H7 (cell line): Measurements from ENCODE around the gene GLUD2. TPM values are rescaled to one million over a fixed set of nuclear protein-coding genes. Genes with fewer than 3 reads are reported as not detected.
"Not testable (repeated sequence)": the region's sequence is repeated elsewhere in the genome, so short reads cannot be mapped to it uniquely, and the experiment has no call there.

ENCODE experiments used
- DNase-seq: peaks from one replicate; pipeline ENCODE4 v3.0.0; 2012
- H3K27me3 ChIP-seq: 2 replicates; pipeline ENCODE4 v1.6.0; 2011; ENCODE audit warnings: mild to moderate bottlenecking, low read length; ENCODE audit not compliant: control insufficient read depth, insufficient read depth
- H3K36me3 ChIP-seq: replicated peaks from 2 replicates; pipeline ENCODE4 v1.5.1; 2011; ENCODE audit warnings: low read length; ENCODE audit not compliant: control insufficient read depth, insufficient read depth
- H3K4me3 ChIP-seq: 2 replicates; pipeline ENCODE4 v1.5.1; 2011; ENCODE audit warnings: low read depth, mild to moderate bottlenecking, control low read depth, low read length, moderate library complexity; ENCODE audit not compliant: insufficient read depth
- total RNA-seq: library from RNA; depleted of rRNA; stranded (reverse); fragments of >200 nt; shearing (Covaris generic); gene quantifications from 2 replicates; pipeline ENCODE4 v1.2.3, GENCODE V29; 2014; rRNA removed

Gene GLUD2
- total RNA-seq: 1.0 and 1.3 TPM in 2 replicates

DNA sequence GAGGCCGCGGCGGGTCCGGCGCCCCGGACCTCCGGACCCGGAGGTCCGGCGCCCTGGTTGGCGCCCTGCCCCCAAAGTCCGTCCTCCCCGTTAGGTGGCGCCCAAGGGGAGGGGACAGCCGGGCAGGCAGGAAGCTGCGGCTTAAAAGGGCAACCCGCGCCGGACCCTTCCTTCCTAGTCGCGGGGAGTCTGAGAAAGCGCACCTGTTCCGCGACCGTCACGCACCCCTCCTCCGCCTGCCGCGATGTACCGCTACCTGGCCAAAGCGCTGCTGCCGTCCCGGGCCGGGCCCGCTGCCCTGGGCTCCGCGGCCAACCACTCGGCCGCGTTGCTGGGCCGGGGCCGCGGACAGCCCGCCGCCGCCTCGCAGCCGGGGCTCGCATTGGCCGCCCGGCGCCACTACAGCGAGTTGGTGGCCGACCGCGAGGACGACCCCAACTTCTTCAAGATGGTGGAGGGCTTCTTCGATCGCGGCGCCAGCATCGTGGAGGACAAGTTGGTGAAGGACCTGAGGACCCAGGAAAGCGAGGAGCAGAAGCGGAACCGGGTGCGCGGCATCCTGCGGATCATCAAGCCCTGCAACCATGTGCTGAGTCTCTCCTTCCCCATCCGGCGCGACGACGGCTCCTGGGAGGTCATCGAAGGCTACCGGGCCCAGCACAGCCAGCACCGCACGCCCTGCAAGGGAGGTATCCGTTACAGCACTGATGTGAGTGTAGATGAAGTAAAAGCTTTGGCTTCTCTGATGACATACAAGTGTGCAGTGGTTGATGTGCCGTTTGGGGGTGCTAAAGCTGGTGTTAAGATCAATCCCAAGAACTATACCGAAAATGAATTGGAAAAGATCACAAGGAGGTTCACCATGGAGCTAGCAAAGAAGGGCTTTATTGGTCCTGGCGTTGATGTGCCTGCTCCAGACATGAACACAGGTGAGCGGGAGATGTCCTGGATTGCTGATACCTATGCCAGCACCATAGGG is at the start of gene GLUD2:
Gene GLUD2, plus strand, starts transcription at position 170 of the 979 bp plus-strand sequence. Its CDS starts 75 bp downstream, at position 245.
- Histone ChIP-seq H3K4me3 (peak within 1 kb of the TSS; percentile 32), H3K27me3 (peaks cover 12% of the 10 kb centered on the region)
- not testable (repeated sequence) for H3K36me3 ChIP-seq
- peak; percentile 78 for DNase-seq

DNA sequence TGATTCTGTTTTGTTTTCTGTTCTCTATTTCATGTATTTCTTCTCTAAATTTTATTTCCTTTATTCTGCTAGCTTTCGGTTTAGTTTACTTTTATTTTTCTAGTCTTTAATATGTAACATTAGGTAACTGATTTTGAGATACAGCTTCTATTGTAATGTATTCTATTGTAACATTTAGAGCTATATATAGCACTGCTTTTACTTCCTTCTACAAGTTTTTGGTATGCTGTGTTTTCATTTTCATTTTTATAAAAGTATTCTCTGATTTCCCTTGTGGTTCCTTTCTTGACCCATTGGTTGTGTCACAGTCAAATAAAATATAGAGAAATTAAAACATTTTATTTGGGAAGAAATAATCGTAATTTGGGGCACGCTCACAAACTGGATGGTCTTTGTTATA is 48.0 kb upstream of the GLUD2 start:
- H3K27me3 ChIP-seq: no peaks in the 10 kb centered on the region
- H3K36me3 ChIP-seq: no peaks in the 10 kb centered on the region
- DNase-seq: no peak
- H3K4me3 ChIP-seq: no peak overlapping the region

DNA sequence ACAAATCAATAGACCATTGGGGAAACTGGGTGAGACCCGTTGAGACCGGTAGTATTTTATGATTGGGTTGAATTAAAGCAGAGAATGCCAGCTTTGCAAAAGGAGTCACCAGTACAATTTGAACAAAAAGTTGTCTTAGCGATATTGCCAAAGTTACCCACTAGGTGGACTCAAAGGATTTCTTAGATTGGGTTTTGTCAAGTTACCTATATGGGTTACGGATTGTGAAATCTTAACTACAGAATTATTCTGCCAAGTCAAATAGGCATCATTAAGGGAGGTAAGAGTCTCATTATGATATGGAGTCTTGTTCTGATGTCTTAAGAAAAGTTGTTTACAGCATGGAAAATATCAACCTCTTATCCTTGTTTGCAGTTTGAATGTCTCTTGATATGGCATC is 46.8 kb upstream of the GLUD2 start:
- Histone ChIP-seq H3K4me3 (no peak overlapping the region), H3K36me3 (no peaks in the 10 kb centered on the region), H3K27me3 (no peaks in the 10 kb centered on the region)
- DNase-seq: peak; percentile 23

DNA sequence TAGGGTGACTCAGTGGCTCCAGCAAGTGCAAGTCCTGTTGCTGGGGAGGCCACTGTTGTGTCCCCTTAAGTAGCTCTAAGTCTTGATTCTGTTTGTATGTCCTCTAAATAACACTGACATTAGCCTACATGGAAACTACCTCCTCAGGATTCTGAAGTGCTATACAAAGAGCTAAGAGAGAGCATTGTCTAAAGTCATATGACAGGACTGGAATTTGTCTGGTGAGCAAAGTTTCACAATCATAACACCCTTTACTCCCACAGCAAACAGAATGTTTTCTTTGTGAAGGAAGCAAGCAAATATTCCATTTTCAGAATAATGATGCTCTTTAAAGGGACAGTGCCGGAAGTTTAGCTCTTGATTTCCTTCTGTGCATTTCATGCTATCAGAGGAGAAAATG is 38.5 kb upstream of the GLUD2 start:
- no peak for DNase-seq
- H3K27me3 ChIP-seq: no peaks in the 10 kb centered on the region
- H3K36me3 ChIP-seq: no peaks in the 10 kb centered on the region
- H3K4me3 ChIP-seq: no peak overlapping the region

DNA sequence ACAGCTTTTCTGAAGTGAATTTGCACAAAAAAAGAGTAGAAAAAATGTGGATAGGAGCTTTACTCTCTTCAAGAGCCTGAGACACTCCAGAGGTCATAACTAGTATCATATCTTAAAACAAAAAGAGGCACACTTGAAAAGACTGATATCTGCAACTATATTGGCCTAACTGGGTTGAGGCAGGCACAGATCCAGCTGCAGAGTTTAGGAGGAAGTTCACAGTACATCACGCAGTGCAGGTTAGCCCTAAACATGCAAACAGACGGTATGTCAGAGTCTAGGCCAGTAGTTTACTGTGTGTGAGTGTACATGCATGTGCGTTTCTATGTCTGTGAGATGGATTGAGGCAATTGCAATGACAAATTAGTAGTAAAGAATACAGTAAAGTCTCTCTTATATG is 37.6 kb upstream of the GLUD2 start:
- Histone ChIP-seq H3K4me3 (no peak overlapping the region), H3K27me3 (no peaks in the 10 kb centered on the region), H3K36me3 (no peaks in the 10 kb centered on the region)
- DNase-seq: no peak

DNA sequence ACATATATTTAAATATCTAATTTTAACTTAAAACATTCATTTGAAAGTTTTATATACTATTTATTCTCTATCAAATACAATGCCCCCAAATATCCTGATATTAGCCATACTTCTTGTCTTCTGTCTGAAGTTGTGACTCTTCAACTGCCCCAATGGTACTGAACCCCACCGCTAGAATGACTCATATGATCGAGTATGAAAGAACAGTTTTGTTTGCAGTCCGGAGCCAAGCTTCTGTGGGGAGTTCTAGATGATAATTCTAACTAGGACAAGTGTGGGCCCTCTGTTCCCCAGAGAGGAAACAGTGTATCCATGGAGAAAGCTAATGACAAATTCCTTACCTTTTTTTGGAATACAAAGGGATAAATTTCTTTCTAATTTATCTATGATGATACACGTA is 37.2 kb upstream of the GLUD2 start:
- H3K36me3 ChIP-seq: no peaks in the 10 kb centered on the region
- no peaks in the 10 kb centered on the region for H3K27me3 ChIP-seq
- no peak overlapping the region for H3K4me3 ChIP-seq
- DNase-seq: no peak

DNA sequence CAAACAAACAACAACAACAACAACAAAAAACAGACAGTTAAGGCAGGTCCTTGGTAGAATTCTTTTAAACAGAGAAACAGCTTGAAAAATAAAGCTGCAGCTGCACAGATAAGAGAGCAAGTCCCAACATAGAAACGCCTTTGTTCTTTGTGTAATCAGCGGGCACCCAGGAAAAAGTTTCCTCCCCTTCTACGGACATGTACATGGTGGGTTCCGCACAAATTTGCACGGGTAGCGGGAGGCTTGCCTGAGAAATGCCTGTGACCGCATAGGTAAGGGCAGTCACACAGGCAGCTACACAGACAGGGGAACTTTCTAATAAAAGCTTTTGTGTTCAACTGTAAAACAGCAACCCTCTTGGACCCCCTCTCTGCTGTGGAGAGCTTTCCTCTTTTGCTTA is 36.2 kb upstream of the GLUD2 start:
- H3K27me3 ChIP-seq: no peaks in the 10 kb centered on the region

DNA sequence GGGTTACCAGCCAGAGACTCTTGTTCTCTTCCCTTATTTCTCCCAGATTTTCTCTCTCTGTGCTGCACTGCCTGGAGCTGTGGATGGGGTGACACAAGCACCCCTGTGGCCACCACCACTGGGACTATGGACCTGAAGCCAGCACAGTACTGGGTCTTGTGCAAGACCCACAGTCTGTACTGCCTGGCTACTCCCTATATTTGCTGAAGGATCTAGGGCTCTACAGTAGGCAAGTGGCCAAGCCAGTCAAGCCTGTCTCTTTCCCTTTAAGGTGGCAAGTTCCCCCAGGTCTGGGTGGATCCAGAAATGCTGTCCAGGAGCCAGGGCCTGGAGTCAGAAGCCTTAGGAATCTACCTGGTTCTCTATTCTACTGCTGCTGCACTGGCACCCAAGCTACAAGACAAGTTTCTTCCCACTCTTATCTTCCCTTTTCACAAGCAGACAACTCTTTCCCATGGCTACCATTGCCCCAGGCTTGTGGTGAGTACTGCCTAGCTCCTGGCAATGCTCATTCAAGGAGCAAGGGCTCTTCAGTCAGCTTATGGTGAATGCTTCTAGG is 33.4 kb upstream of the GLUD2 start:
- Histone ChIP-seq H3K4me3 (no peak overlapping the region), H3K36me3 (no peaks in the 10 kb centered on the region), H3K27me3 (no peaks in the 10 kb centered on the region)
- DNase-seq: no peak

More for the DNA sequence above, 36.2 kb upstream of the GLUD2 start:
- Histone ChIP-seq H3K4me3 (no peak overlapping the region), H3K36me3 (no peaks in the 10 kb centered on the region)
- DNase-seq: no peak

DNA sequence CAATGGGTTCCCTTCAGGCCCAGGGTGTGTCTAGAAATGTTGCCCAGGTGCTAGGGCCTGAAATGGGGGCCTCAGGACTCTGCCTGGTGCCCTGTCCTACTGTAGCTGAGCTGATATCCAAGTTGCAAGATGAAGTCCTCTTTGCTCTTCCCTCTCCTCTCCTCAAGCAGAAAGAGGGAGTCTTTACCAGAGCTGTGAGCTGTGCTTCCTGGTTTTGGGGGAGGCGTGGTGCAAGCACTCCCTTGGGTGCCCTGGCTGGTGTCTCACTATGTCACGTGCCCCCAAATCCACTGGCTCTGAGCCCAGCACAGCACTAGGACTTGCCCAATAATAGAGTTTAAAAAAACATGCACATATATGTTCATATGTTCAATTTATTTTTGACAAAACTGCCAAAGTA is 32.6 kb upstream of the GLUD2 start:
- Histone ChIP-seq H3K36me3 (no peaks in the 10 kb centered on the region), H3K4me3 (no peak overlapping the region), H3K27me3 (no peaks in the 10 kb centered on the region)
- no peak for DNase-seq

DNA sequence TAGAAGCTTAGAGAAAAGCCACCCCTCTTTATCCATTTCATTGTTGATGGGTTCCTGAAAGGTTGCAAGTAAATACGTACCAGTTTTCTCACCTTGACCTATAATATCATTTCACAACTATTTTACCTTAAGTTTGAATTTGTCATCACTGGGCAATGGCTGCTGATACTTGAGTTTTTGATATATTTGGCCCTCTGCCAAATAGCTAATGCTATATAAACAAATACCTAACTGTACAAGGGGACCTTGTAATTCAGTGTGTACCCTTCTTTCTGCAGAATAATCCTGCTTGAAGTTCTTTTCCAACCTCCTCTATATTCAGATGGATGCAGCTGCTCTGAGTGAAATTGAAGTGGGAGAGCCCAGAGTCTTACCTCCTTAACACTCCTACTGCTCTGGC is 19.0 kb upstream of the GLUD2 start:
- no peak for DNase-seq
- Histone ChIP-seq H3K36me3 (no peaks in the 10 kb centered on the region), H3K4me3 (no peak overlapping the region), H3K27me3 (no peaks in the 10 kb centered on the region)

DNA sequence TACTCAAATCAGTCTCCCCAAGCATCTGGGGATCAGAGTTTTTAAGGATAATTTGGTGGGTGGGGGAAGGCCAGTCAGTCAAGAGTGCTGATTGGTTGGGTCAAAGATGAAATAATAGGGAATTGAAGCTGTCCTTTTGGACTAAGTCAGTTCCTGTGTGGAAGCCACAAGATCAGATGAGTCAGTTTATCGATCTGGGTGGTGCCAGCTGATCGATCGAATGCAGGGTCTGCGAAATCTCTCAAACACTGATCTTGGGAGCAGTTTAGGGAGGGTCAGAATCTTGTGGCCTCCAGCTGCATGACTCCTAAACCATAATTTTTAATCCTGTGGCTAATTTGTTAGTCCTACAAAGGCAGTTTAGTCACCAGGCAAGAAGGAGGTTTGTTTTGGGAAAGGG is 17.3 kb upstream of the GLUD2 start:
- DNase-seq: no peak
- Histone ChIP-seq H3K27me3 (no peaks in the 10 kb centered on the region), H3K4me3 (no peak overlapping the region), H3K36me3 (no peaks in the 10 kb centered on the region)

DNA sequence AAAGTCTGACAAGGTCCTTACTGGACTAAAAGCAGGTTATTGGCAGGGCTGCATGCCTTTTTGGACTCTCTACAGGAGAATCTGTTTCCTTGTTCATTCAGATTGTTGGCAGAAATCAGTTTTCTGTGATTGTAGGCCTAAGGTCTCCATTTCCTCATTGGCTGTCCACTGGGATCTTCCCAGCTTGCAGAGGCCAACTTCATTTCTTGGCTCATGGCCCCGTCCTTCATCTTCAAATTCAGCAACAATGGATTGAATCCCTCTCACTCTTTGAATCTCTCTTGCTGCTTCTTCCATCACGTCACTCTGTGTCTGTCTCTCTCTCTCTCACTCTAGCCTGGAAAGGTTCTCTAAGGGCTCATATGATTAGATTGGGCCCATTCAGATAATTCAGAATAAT is 14.9 kb upstream of the GLUD2 start:
- no peak for DNase-seq
- no peak overlapping the region for H3K4me3 ChIP-seq

DNA sequence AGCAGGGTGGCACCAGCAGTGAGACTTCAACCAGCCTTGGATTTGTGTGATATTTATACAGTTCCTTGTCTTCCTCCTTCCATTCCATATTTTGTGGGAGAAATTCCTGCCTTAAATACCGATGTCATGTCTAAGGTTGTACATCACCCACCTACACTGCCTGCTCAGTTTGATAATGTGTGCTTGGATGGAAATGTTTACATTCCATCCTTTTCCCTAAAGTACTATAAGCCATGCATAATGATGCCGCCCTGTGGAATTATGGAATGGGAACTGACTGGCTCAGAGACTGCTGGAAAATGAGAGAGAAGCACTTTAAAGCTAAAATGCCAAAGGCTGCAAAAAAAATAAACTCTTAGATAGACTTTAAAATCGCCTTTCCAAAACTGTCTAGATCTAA is 11.3 kb upstream of the GLUD2 start:
- H3K4me3 ChIP-seq: no peak overlapping the region
- no peak for DNase-seq
- H3K27me3 ChIP-seq: no peaks in the 10 kb centered on the region
- no peaks in the 10 kb centered on the region for H3K36me3 ChIP-seq

More for the DNA sequence above, 14.9 kb upstream of the GLUD2 start:
- Histone ChIP-seq H3K36me3 (no peaks in the 10 kb centered on the region), H3K27me3 (no peaks in the 10 kb centered on the region)

DNA sequence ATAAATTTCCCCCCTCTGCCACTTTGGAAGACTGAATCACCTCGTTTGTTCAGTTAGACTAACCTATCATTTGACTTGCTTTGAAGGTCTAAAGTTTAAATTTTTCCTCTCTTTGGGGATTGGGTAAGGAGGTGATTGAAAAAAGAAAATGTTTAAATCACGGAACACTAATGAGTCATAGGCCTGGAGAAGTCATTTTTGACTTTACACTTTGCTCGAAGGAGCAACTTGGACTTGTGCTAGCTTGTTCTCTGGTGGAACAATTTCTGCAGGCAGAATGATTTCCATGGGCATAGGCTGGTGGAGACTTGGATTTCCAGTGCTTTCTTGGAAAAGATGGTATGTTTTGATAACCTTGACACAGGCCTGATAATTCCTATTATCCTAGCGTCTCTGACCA is 10.5 kb upstream of the GLUD2 start:
- Histone ChIP-seq H3K36me3 (no peaks in the 10 kb centered on the region), H3K27me3 (no peaks in the 10 kb centered on the region), H3K4me3 (no peak overlapping the region)
- DNase-seq: no peak

DNA sequence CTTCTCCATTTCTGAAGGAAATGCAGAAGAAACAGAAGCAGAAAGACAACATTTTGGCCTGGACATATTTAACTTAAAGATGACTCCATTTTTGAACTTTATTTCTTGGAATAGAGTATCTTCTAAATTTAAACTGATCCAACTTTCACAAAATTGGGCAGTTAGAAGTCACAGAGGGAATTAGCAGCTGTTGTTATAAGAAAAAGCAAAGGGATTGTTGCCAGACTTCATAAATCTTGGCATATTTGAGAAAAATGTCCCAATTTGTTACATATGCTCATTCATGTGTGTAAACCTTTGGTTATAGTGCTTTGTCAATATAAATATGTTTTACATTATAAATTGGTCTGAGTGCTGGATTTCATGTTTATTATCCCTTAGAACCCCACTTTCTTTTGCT is 3.4 kb downstream of the GLUD2 start:
- H3K27me3 ChIP-seq: peaks cover 12% of the 10 kb centered on the region
- DNase-seq: no peak
- no peak overlapping the region for H3K4me3 ChIP-seq
- H3K36me3 ChIP-seq: no peaks in the 10 kb centered on the region
